ENCODE results near the gene E2F4.

DNA sequence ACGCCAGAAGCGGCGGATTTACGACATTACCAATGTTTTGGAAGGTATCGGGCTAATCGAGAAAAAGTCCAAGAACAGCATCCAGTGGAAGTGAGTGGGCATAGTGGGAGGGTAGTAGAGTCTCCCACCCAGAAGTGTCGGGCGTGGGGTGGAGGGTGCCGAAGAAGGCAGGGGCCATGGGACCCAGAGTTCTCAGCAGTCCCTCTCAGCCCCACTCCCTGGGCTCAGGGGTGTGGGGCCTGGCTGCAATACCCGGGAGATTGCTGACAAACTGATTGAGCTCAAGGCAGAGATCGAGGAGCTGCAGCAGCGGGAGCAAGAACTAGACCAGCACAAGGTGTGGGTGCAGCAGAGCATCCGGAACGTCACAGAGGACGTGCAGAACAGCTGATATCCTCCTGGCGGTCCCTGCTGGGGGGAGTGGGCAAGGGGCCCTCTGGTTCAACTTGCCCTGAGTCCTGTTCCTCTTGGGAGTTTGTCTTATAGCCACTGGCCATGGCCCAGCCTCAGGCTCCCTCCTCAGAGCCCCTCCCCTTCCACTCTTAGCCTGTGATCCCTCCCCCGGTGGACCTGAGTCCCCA lies 916 bp downstream of the E2F4 start:
- TF ChIP-seq YY1 (IDR thresholded peaks at IDR 0.05; ENCODE audit: low read depth), result no peak
- TF ChIP-seq CREB1 (IDR thresholded peaks at IDR 0.05; ENCODE audit: low read depth), result no peak
- no peak for TF ChIP-seq TCF12 (IDR thresholded peaks at IDR 0.05; ENCODE audit: low read depth)
- TF ChIP-seq EGR1 (IDR thresholded peaks at IDR 0.05), result no peak
- TF ChIP-seq TAF1 (IDR thresholded peaks at IDR 0.05; ENCODE audit: low read depth), result no peak
- no peak for TF ChIP-seq EP300 (IDR thresholded peaks at IDR 0.05; ENCODE audit: borderline replicate concordance)
- no peak for TF ChIP-seq FOXM1 (IDR thresholded peaks at IDR 0.05; ENCODE audit: borderline replicate concordance, low read depth)
- TF ChIP-seq TEAD4 (IDR thresholded peaks at IDR 0.05), result no peak
- TF ChIP-seq, protein P1, sequence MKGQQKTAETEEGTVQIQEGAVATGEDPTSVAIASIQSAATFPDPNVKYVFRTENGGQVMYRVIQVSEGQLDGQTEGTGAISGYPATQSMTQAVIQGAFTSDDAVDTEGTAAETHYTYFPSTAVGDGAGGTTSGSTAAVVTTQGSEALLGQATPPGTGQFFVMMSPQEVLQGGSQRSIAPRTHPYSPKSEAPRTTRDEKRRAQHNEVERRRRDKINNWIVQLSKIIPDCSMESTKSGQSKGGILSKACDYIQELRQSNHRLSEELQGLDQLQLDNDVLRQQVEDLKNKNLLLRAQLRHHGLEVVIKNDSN (IDR thresholded peaks at IDR 0.05), result no peak

Data from Ishikawa (cell line).